HG02981 (cell line): ENCODE data around the gene CCL13.
"Not testable (repeated sequence)": the region's sequence is repeated elsewhere in the genome, so short reads cannot be mapped to it uniquely, and the experiment has no call there.

ENCODE experiments used
- ATAC-seq: cut with Tn5 transposase; IDR thresholded peaks from one replicate; pipeline ENCODE4 v1.9.1; 2021; ENCODE audit warnings: mild to moderate bottlenecking, moderate library complexity; ENCODE audit not compliant: unreplicated experiment

Gene CCL13

DNA sequence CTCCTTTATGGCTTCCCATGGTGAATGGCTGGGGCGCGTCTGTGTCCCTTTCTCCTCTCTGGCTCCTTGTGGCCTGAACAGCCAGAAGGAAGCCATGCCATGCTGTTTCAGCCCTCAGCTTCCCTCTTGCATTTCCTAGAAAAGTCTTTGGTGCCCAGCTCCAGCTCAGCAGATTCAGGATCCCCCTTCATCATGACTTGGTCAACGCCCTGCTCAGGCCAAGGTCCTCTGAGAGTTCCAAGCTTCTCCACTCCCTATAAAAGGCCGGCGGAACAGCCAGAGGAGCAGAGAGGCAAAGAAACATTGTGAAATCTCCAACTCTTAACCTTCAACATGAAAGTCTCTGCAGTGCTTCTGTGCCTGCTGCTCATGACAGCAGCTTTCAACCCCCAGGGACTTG lies at the start of gene CCL13:
Gene CCL13, plus strand, starts transcription at position 287 of the 400 bp plus-strand sequence. Its CDS starts 47 bp downstream, at position 334.
- ATAC-seq, result no peak

GRCh38 chr17:34307110-34307509 lies 49.2 kb upstream of the CCL13 start:
- no peak for ATAC-seq

DNA sequence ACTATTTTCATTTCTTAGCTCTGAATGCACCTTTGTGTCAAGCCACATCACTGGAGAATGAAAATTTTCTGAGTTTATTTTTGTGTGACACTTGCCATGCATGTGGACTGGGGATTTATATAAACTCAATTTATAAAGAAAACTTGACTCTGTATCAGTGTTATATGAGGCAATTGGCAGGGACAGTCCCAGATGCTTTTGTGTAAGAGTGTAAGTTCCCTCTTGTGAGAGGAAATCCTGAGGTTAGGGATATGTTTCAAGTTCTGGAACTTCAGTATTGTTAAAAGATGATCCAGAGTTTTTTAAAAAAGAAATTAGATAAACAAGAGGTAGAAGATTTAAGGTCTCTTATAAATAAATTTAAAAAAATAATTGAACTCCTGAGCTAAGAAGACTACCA lies 47.9 kb upstream of the CCL13 start:
- no peak for ATAC-seq

DNA sequence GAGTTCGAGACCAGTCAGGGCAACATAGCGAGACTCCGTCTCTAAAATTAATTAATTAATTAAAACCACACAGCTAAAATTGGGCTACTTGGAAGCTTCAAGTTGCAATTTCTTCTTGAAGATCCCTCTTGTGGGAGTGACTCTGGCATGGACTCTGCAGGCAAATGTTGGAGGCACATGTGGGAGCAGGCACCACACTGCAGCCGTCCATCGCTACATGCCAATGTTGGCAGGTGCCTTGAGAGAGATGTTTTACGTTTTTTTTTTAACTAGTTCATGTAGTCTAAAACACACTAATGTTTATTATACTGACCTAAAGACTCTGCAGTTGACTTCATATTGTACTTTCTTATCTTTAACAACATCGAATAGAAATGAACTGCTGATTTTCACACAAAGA lies 45.0 kb upstream of the CCL13 start:
- ATAC-seq, result no peak

DNA sequence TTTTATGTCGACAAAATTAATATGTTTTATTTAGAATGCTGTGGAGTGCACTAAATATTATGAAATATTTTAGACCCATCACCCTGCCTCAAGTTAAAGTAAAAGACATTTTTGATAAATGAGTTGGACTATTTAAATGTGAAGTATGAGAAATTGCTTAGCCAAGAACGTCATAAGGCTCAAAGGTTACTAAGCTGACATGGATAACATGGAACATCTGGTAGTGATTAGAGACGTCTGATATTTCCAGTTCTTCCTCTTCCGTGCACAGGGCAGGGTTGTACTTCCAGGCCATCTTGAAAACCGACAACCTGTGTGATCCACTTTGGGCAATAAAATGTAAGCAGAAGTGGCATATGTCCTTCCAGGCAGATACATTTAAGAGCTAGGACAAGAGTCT lies 44.2 kb upstream of the CCL13 start:
- no peak for ATAC-seq

DNA sequence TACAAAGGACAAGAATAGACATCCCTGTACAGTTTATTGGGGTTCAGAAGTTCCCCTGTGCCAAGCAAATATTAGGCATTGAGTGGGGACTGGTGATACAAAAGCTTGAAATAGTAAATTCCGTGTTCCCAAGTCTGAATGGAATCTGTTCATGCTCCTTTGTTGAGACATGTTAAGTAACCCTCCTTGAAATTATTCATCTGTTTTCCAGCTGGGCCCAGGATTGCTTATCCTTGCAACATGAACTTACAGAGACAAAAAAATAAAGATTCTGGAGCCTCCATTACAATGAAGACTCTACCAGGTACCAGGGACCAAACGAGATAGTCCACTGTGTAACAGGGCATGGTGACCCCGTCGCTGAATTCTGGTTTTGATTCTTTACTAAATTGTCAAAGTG lies 43.1 kb upstream of the CCL13 start:
- ATAC-seq, result no peak

GRCh38 chr17:34314279-34314678 lies 42.0 kb upstream of the CCL13 start:
- ATAC-seq, result no peak

DNA sequence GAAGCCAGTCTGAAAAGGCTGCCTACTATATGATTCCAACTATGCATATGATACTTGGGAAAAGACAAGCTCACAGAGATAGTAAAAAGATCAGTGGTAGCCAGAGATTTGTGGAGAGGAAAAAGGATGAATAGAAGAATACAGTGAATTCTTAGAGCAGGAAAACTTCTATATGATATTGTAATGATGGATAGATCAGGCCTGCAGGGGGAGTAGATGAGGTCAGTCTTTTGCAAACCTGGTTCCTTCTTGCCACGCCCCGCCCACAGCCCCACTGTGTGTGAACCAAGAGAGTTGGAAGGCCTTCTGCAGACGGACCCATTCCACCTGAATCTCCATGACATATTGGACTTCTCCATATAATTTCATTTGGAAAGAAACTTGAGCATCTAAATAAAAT lies 37.8 kb upstream of the CCL13 start:
- ATAC-seq, result no peak

DNA sequence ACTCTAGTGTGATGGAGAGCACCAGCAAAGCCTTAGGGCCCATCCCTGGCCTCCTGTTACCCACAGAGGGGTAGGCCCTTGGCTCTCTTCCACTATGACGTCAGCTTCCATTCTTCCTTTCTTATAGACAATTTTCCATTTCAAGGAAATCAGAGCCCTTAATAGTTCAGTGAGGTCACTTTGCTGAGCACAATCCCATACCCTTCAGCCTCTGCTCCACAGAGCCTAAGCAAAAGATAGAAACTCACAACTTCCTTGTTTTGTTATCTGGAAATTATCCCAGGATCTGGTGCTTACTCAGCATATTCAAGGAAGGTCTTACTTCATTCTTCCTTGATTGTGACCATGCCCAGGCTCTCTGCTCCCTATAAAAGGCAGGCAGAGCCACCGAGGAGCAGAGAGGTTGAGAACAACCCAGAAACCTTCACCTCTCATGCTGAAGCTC lies 37.2 kb upstream of the CCL13 start, which contains the start of gene CCL8:
Gene CCL8, plus strand, starts transcription at position 397 of the 445 bp plus-strand sequence. CDS start 67 bp downstream, outside the sequence.
- ATAC-seq, result no peak

GRCh38 chr17:34321964-34322363 lies 34.3 kb upstream of the CCL13 start:
- ATAC-seq, result no peak

GRCh38 chr17:34327580-34327979 lies 28.7 kb upstream of the CCL13 start:
- ATAC-seq, result not testable (repeated sequence)

GRCh38 chr17:34337701-34338100 lies 18.6 kb upstream of the CCL13 start:
- no peak for ATAC-seq

GRCh38 chr17:34339138-34339770 lies 17.0 kb upstream of the CCL13 start:
- no peak for ATAC-seq

DNA sequence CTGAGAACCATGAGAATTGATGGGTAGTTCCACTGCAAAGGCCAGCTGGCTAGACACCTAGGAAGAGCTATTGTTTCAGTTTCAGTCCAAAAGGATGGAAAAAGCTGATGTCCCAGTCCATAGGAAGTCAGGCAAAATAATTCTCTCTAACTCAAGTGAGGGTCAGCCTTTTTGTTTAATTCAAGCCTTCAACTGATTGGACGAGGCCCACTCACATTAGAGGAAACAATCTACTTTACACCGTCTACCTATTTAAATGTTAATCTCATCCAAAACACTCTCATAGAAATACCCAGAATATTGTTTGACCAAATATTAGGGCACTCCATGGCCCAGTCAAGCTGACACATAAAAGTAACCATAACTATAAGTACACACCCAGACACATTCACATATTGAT lies 14.4 kb upstream of the CCL13 start:
- no peak for ATAC-seq

DNA sequence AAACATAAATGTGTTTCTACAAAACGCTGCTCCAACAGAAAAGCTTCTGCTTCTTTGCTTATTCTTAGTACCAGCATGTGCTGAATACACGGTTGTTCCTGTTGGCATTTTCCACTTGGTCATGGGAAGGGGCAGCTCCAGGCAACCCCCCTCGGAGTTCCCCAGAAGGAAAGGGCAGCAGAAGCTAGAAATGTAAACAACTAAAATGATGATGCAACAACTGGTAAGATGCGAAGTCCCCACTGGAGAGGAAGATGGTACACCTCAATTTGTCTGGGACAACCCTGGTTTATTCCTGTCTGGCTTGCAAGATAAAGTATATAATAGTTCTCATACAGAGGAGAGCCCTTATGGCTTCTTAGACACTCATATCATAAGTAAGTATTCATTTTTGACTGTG lies 9.2 kb upstream of the CCL13 start:
- ATAC-seq, result no peak

GRCh38 chr17:34349751-34350150 lies 6.5 kb upstream of the CCL13 start:
- no peak for ATAC-seq

DNA sequence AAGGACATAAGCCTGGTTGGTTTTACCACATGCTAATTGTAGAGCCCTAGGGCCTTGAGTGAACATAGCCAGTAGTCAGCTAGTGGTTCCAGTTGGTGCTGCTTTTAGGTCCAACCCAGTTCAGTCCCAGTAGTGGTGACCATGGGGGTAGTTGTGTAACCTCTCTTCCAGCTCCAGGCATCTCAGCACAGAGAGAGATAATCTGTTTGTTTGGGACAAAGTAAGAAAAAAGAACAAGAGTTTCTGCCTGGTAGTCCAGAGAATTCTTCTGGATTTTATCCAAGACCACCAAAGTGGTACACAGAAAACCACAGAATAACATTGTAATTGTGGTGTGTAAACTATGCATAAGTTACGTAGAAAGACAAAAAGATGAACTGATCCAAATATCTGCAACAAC lies 5.2 kb upstream of the CCL13 start:
- no peak for ATAC-seq

GRCh38 chr17:34352191-34352590 lies 4.1 kb upstream of the CCL13 start:
- no peak for ATAC-seq

GRCh38 chr17:34354637-34355036 lies 1.6 kb upstream of the CCL13 start:
- no peak for ATAC-seq

GRCh38 chr17:34357398-34357797 lies 1.1 kb downstream of the CCL13 start:
- ATAC-seq, result no peak

- ATAC-seq, result no peak
Measured at GRCh38 chr17:34358631-34359030, 2.4 kb downstream of the CCL13 start.

- no peak for ATAC-seq
Measured at GRCh38 chr17:34360601-34361270, 4.5 kb downstream of the CCL13 start.
